ENCODE measurements around the gene KRTAP3-3. TPM values are rescaled to one million over a fixed set of nuclear protein-coding genes. Genes with fewer than 3 reads are reported as not detected.

KRTAP3-3 gene
- total RNA-seq, 3 donors from 2014 or later = not detected

GRCh38 chr17:40993084-40993483 lies 880 bp downstream of the KRTAP3-3 start:
- no peak for DNase-seq
- ATAC-seq = no peak
- H3K36me3 Mint-ChIP-seq (ENCODE audit: insufficient read depth) = no peaks in the 10 kb centered on the region
- no peak overlapping the region for H3K4me3 Mint-ChIP-seq
- no peaks in the 10 kb centered on the region for H3K9me3 Mint-ChIP-seq
- no peaks in the 10 kb centered on the region for H3K4me1 Mint-ChIP-seq (ENCODE audit: low read depth)
- H3K27me3 Mint-ChIP-seq (ENCODE audit: low read depth) = peaks cover 47% of the 10 kb centered on the region

GRCh38 chr17:40992666-40993065 lies 1.3 kb downstream of the KRTAP3-3 start:
- Mint-ChIP-seq H3K27me3 (ENCODE audit: low read depth) (peaks cover 46% of the 10 kb centered on the region), H3K4me1 (ENCODE audit: low read depth) (no peaks in the 10 kb centered on the region), H3K4me3 (no peak overlapping the region), H3K9me3 (no peaks in the 10 kb centered on the region), H3K36me3 (ENCODE audit: insufficient read depth) (no peaks in the 10 kb centered on the region)
- DNase-seq = no peak
- ATAC-seq = no peak

GRCh38 chr17:40986920-40987319 lies 7.0 kb downstream of the KRTAP3-3 start:
- Mint-ChIP-seq H3K4me1 (ENCODE audit: low read depth) (no peaks in the 10 kb centered on the region), H3K36me3 (ENCODE audit: insufficient read depth) (no peaks in the 10 kb centered on the region), H3K9me3 (no peaks in the 10 kb centered on the region), H3K27me3 (ENCODE audit: low read depth) (peaks cover 16% of the 10 kb centered on the region), H3K4me3 (no peak overlapping the region)
- DNase-seq (no peak), ATAC-seq (no peak)

GRCh38 chr17:40984226-40984625 lies 9.7 kb downstream of the KRTAP3-3 start, which contains the start of gene KRT40:
TSS of gene KRT40 (minus strand) at chr17:40984326. CDS start at chr17:40984273, 53 bp downstream.
- Mint-ChIP-seq H3K27me3 (ENCODE audit: low read depth) (peaks cover 8% of the 10 kb centered on the region), H3K4me1 (ENCODE audit: low read depth) (no peaks in the 10 kb centered on the region), H3K4me3 (no peak within 1 kb of the TSS), H3K9me3 (no peaks in the 10 kb centered on the region), H3K36me3 (ENCODE audit: insufficient read depth) (no peaks in the 10 kb centered on the region)
- ATAC-seq (no peak), DNase-seq (no peak)

- Mint-ChIP-seq H3K9me3 (no peaks in the 10 kb centered on the region), H3K4me3 (no peak overlapping the region), H3K36me3 (ENCODE audit: insufficient read depth) (no peaks in the 10 kb centered on the region), H3K4me1 (ENCODE audit: low read depth) (no peaks in the 10 kb centered on the region), H3K27me3 (ENCODE audit: low read depth) (peaks cover 13% of the 10 kb centered on the region)
- ATAC-seq = no peak
- DNase-seq = no peak
Measured at GRCh38 chr17:40981115-40981514, 12.8 kb downstream of the KRTAP3-3 start.

GRCh38 chr17:40980596-40980995 lies 13.4 kb downstream of the KRTAP3-3 start:
- H3K4me1 Mint-ChIP-seq (ENCODE audit: low read depth) = no peaks in the 10 kb centered on the region
- no peaks in the 10 kb centered on the region for H3K9me3 Mint-ChIP-seq
- no peak overlapping the region for H3K4me3 Mint-ChIP-seq
- H3K36me3 Mint-ChIP-seq (ENCODE audit: insufficient read depth) = no peaks in the 10 kb centered on the region
- peaks cover 17% of the 10 kb centered on the region for H3K27me3 Mint-ChIP-seq (ENCODE audit: low read depth)
- no peak for DNase-seq
- no peak for ATAC-seq

- H3K4me3 Mint-ChIP-seq = no peak overlapping the region
- ATAC-seq (no peak), DNase-seq (no peak)
- H3K4me1 Mint-ChIP-seq (ENCODE audit: low read depth) = no peaks in the 10 kb centered on the region
- H3K27me3 Mint-ChIP-seq (ENCODE audit: low read depth) = peaks cover 21% of the 10 kb centered on the region
- H3K36me3 Mint-ChIP-seq (ENCODE audit: insufficient read depth) = no peaks in the 10 kb centered on the region
- no peaks in the 10 kb centered on the region for H3K9me3 Mint-ChIP-seq
Measured at GRCh38 chr17:40980117-40980516, 13.8 kb downstream of the KRTAP3-3 start.

GRCh38 chr17:40978575-40979151 lies 15.3 kb downstream of the KRTAP3-3 start:
- Mint-ChIP-seq H3K4me1 (ENCODE audit: low read depth) (no peaks in the 10 kb centered on the region), H3K27me3 (ENCODE audit: low read depth) (peaks cover 23% of the 10 kb centered on the region)

GRCh38 chr17:40975516-40975915 lies 18.4 kb downstream of the KRTAP3-3 start:
- Mint-ChIP-seq H3K36me3 (ENCODE audit: insufficient read depth) (no peaks in the 10 kb centered on the region), H3K9me3 (no peaks in the 10 kb centered on the region), H3K4me1 (ENCODE audit: low read depth) (no peaks in the 10 kb centered on the region), H3K27me3 (ENCODE audit: low read depth) (peaks cover 22% of the 10 kb centered on the region), H3K4me3 (no peak overlapping the region)
- DNase-seq = no peak
- no peak for ATAC-seq

More at GRCh38 chr17:40978575-40979151, 15.3 kb downstream of the KRTAP3-3 start:
- Mint-ChIP-seq H3K36me3 (ENCODE audit: insufficient read depth) (no peaks in the 10 kb centered on the region), H3K9me3 (no peaks in the 10 kb centered on the region), H3K4me3 (no peak overlapping the region)
- DNase-seq (no peak), ATAC-seq (no peak)

GRCh38 chr17:40974366-40974765 lies 19.6 kb downstream of the KRTAP3-3 start:
- peaks cover 23% of the 10 kb centered on the region for H3K27me3 Mint-ChIP-seq (ENCODE audit: low read depth)
- DNase-seq (no peak), ATAC-seq (no peak)
- H3K4me3 Mint-ChIP-seq = no peak overlapping the region
- no peaks in the 10 kb centered on the region for H3K9me3 Mint-ChIP-seq
- H3K36me3 Mint-ChIP-seq (ENCODE audit: insufficient read depth) = no peaks in the 10 kb centered on the region
- H3K4me1 Mint-ChIP-seq (ENCODE audit: low read depth) = no peaks in the 10 kb centered on the region

- H3K36me3 Mint-ChIP-seq (ENCODE audit: insufficient read depth) = no peaks in the 10 kb centered on the region
- no peak for ATAC-seq
Measured at GRCh38 chr17:40967582-40967981, 26.4 kb downstream of the KRTAP3-3 start.

GRCh38 chr17:40966848-40967247 lies 27.1 kb downstream of the KRTAP3-3 start, which contains the start of gene KRT39:
TSS of gene KRT39 (minus strand) at chr17:40966948. CDS start at chr17:40966856, 92 bp downstream.
- H3K4me3 Mint-ChIP-seq = no peak within 1 kb of the TSS
- no peaks in the 10 kb centered on the region for H3K36me3 Mint-ChIP-seq (ENCODE audit: insufficient read depth)
- DNase-seq (no peak), ATAC-seq (no peak)
- H3K9me3 Mint-ChIP-seq = no peaks in the 10 kb centered on the region
- H3K4me1 Mint-ChIP-seq (ENCODE audit: low read depth) = peaks cover 5% of the 10 kb centered on the region
- H3K27me3 Mint-ChIP-seq (ENCODE audit: low read depth) = peaks cover 18% of the 10 kb centered on the region

More at GRCh38 chr17:40967582-40967981, 26.4 kb downstream of the KRTAP3-3 start:
- Mint-ChIP-seq H3K4me1 (ENCODE audit: low read depth) (peaks cover 5% of the 10 kb centered on the region), H3K9me3 (no peaks in the 10 kb centered on the region), H3K4me3 (no peak overlapping the region), H3K27me3 (ENCODE audit: low read depth) (peaks cover 18% of the 10 kb centered on the region)
- no peak for DNase-seq

- Mint-ChIP-seq H3K9me3 (no peaks in the 10 kb centered on the region), H3K4me3 (no peak overlapping the region), H3K36me3 (ENCODE audit: insufficient read depth) (no peaks in the 10 kb centered on the region), H3K4me1 (ENCODE audit: low read depth) (peaks cover 5% of the 10 kb centered on the region), H3K27me3 (ENCODE audit: low read depth) (peaks cover 14% of the 10 kb centered on the region)
- DNase-seq (no peak), ATAC-seq (peak in 1 of 2 donors; percentile 38)
Measured at GRCh38 chr17:40963838-40964237, 30.1 kb downstream of the KRTAP3-3 start.

GRCh38 chr17:40962059-40962561 lies 31.9 kb downstream of the KRTAP3-3 start:
- Mint-ChIP-seq H3K4me1 (ENCODE audit: low read depth) (peaks cover 5% of the 10 kb centered on the region), H3K4me3 (no peak overlapping the region), H3K9me3 (no peaks in the 10 kb centered on the region), H3K36me3 (ENCODE audit: insufficient read depth) (no peaks in the 10 kb centered on the region), H3K27me3 (ENCODE audit: low read depth) (peaks cover 8% of the 10 kb centered on the region)
- ATAC-seq (no peak), DNase-seq (no peak)

GRCh38 chr17:40961591-40961990 lies 32.4 kb downstream of the KRTAP3-3 start:
- Mint-ChIP-seq H3K4me3 (no peak overlapping the region), H3K9me3 (no peaks in the 10 kb centered on the region), H3K36me3 (ENCODE audit: insufficient read depth) (no peaks in the 10 kb centered on the region), H3K4me1 (ENCODE audit: low read depth) (peaks cover 5% of the 10 kb centered on the region), H3K27me3 (ENCODE audit: low read depth) (peaks cover 8% of the 10 kb centered on the region)
- no peak for ATAC-seq
- DNase-seq = no peak

All from activated T-cell treated with anti-CD3 and anti-CD28 coated beads, Interleukin-2, amount 50 U/mL, for 4 hours (primary cell).